ENCODE results near the gene SDK2.

- no peak for TF ChIP-seq CTCF (conservative IDR thresholded peaks at IDR 0.05; ENCODE audit: low read depth, low read length)
- no peak for TF ChIP-seq EZH2 (IDR thresholded peaks at IDR 0.05; ENCODE audit: borderline replicate concordance, low read depth, low read length, poor library complexity, severe bottlenecking)
Observed at GRCh38 chr17:73463821-73464220, 180.4 kb downstream of the SDK2 start.
